ENCODE measurements around the gene TP53RK. TPM values are rescaled to one million over a fixed set of nuclear protein-coding genes. Genes with fewer than 3 reads are reported as not detected.

TP53RK gene
- total and polyA plus RNA-seq, 2 of the 13 experiments (the other 11 are each of a cell fraction or from before 2014, with no cell fraction given): 12.9 to 25.5 TPM

GRCh38 chr20:46670585-46671584 lies 18.4 kb downstream of the TP53RK start (continued):
- no peak for TF ChIP-seq ZNF512B (CRISPR knock-in tag; IDR thresholded peaks at IDR 0.05; ENCODE audit: borderline replicate concordance)
- TF ChIP-seq ZNF713 (CRISPR knock-in tag; IDR thresholded peaks at IDR 0.05): no peak
- no peak; the same call in 1 of the 2 replicates for TF ChIP-seq KDM5A (IDR thresholded peaks at IDR 0.05; ENCODE audit: borderline replicate concordance, low read length)
- peak; percentile 71 for TF ChIP-seq ASH2L (IDR thresholded peaks at IDR 0.05; ENCODE audit: insufficient read length, low read depth, low read length)
- TF ChIP-seq ZBTB39 (CRISPR knock-in tag; IDR thresholded peaks at IDR 0.05): peak; percentile 39; the same call in 1 of the 2 replicates
- TF ChIP-seq NKX3-1 (CRISPR knock-in tag; IDR thresholded peaks at IDR 0.05): peak; percentile 49; the same call in 1 of the 2 replicates
- TF ChIP-seq ZNF234 (CRISPR knock-in tag; conservative IDR thresholded peaks at IDR 0.05): no peak
- peak; percentile 69; the same call in 1 of the 2 replicates for TF ChIP-seq REPIN1 (CRISPR knock-in tag; IDR thresholded peaks at IDR 0.05; ENCODE audit: borderline replicate concordance, low read depth)
- TF ChIP-seq TEAD2 (CRISPR knock-in tag; IDR thresholded peaks at IDR 0.05): no peak
- TF ChIP-seq SP5 (CRISPR knock-in tag; IDR thresholded peaks at IDR 0.05; ENCODE audit: borderline replicate concordance, low read depth): peak; percentile 93
- TF ChIP-seq MZF1 (CRISPR knock-in tag; IDR thresholded peaks at IDR 0.05; ENCODE audit: borderline replicate concordance): 0 out of 2 replicates have a peak, but pooled peaks have one; percentile 17
- peak; percentile 89 for TF ChIP-seq CREM (IDR thresholded peaks at IDR 0.05)
- no peak for TF ChIP-seq CREM (CRISPR knock-in tag; IDR thresholded peaks at IDR 0.05)
- TF ChIP-seq ZNF10 (CRISPR knock-in tag; IDR thresholded peaks at IDR 0.05; ENCODE audit: borderline replicate concordance, low read depth): no peak
- no peak; the same call in 1 of the 2 replicates for TF ChIP-seq ZNF737 (CRISPR knock-in tag; IDR thresholded peaks at IDR 0.05; ENCODE audit: borderline replicate concordance)
- TF ChIP-seq KLF13 (CRISPR knock-in tag; IDR thresholded peaks at IDR 0.05): no peak
- TF ChIP-seq ZKSCAN8 (CRISPR knock-in tag; IDR thresholded peaks at IDR 0.05; ENCODE audit: borderline replicate concordance): peak; percentile 94
- TF ChIP-seq PAF1 (CRISPR knock-in tag; IDR thresholded peaks at IDR 0.05): no peak
- TF ChIP-seq SOX5 (CRISPR knock-in tag; IDR thresholded peaks at IDR 0.05; ENCODE audit: borderline replicate concordance): peak; percentile 96
- peak; percentile 57; the same call in 1 of the 2 replicates for TF ChIP-seq KDM6A (CRISPR knock-in tag; IDR thresholded peaks at IDR 0.05; ENCODE audit: low read depth)
- no peak for TF ChIP-seq ZNF510 (CRISPR knock-in tag; IDR thresholded peaks at IDR 0.05; ENCODE audit: low read depth)
- TF ChIP-seq ZNF724P (CRISPR knock-in tag; IDR thresholded peaks at IDR 0.05; ENCODE audit: borderline replicate concordance): 0 out of 2 replicates have a peak, but pooled peaks have one; percentile 82
- peak; percentile 99 for TF ChIP-seq RCOR2 (CRISPR knock-in tag; IDR thresholded peaks at IDR 0.05)
- peak; percentile 59; the same call in 1 of the 2 replicates for TF ChIP-seq SMAD9 (CRISPR knock-in tag; IDR thresholded peaks at IDR 0.05)
- no peak for TF ChIP-seq AGO2 (optimal IDR thresholded peaks at IDR 0.05; ENCODE audit: low read depth, low read length)
- TF ChIP-seq HOXD1 (CRISPR knock-in tag; IDR thresholded peaks at IDR 0.05): no peak; the same call in 1 of the 2 replicates

Data from HepG2 (cell line).